GM12892 (cell line): Measurements from ENCODE around the gene LEKR1.

ENCODE experiments used
- POLR2AphosphoS5 ChIP-seq: IDR thresholded peaks from 2 replicates; pipeline ENCODE4 v1.6.1; 2011; ENCODE audit warnings: low read depth, low read length, control low read depth
- TAF1 ChIP-seq: IDR thresholded peaks from 2 replicates; pipeline ENCODE4 v1.6.1; 2011; ENCODE audit warnings: low read depth, mild to moderate bottlenecking, control low read depth, low read length, borderline replicate concordance

GRCh38 chr3:157058392-157059071, 232.4 kb downstream of the LEKR1 start:
- no peak for TF ChIP-seq TAF1
- TF ChIP-seq POLR2AphosphoS5: no peak
